Hypothalamus (tissue), 51 donors: ENCODE results near the gene BST2.
"Not testable (repeated sequence)": the region's sequence is repeated elsewhere in the genome, so short reads cannot be mapped to it uniquely, and the experiment has no call there.

Source experiments
- DNase-seq, 51 donors: peaks; one replicate each; lab custom pipeline; 2025; lab: John Stamatoyannopoulos, UW

The BST2 gene

GRCh38 chr19:17391371-17392151 is 13.9 kb downstream of the BST2 start:
- DNase-seq: peak in 2 of 51 donors; percentile 4 to 10

GRCh38 chr19:17390665-17391370 is 14.6 kb downstream of the BST2 start:
- peak in 50 of 51 donors; percentile 18 to 90 (median 72) for DNase-seq

GRCh38 chr19:17389957-17390664 is 15.3 kb downstream of the BST2 start:
- DNase-seq: no peak

- DNase-seq: no peak
Measured at GRCh38 chr19:17389288-17389687, 16.1 kb downstream of the BST2 start.

GRCh38 chr19:17385878-17386611 is 19.4 kb downstream of the BST2 start:
- DNase-seq: peak in 18 of 51 donors; percentile 3 to 42 (median 16)

GRCh38 chr19:17380426-17381138 is 24.8 kb downstream of the BST2 start:
- DNase-seq: no peak

- peak in 1 of 51 donors; percentile 8 for DNase-seq
Measured at GRCh38 chr19:17379221-17379631, 26.2 kb downstream of the BST2 start.

- DNase-seq: no peak
Measured at GRCh38 chr19:17378271-17378670, 27.2 kb downstream of the BST2 start.

- DNase-seq: peak in 1 of 51 donors; percentile 6
Measured at GRCh38 chr19:17376935-17377600, 28.4 kb downstream of the BST2 start, which contains the start of gene PLVAP. TSS of gene PLVAP (minus strand) at chr19:17377342. CDS start at chr19:17377288, 54 bp downstream.

- peak in 1 of 51 donors; percentile 8 for DNase-seq
Measured at GRCh38 chr19:17370026-17370587, 35.3 kb downstream of the BST2 start.

GRCh38 chr19:17365361-17365760 is 40.1 kb downstream of the BST2 start:
- no peak for DNase-seq

GRCh38 chr19:17363852-17364605 is 41.4 kb downstream of the BST2 start:
- DNase-seq: not testable (repeated sequence)

GRCh38 chr19:17359905-17360800 is 45.3 kb downstream of the BST2 start:
- DNase-seq: no peak

- DNase-seq: no peak
Measured at GRCh38 chr19:17358395-17358794, 47.0 kb downstream of the BST2 start.

- no peak for DNase-seq
Measured at GRCh38 chr19:17357724-17358123, 47.7 kb downstream of the BST2 start.

- DNase-seq: no peak
Measured at GRCh38 chr19:17357078-17357666, 48.3 kb downstream of the BST2 start.

- DNase-seq: no peak
Measured at GRCh38 chr19:17353386-17353785, 52.0 kb downstream of the BST2 start.
